ENCODE measurements around the gene DNAJB4. TPM values are rescaled to one million over a fixed set of nuclear protein-coding genes. Genes with fewer than 3 reads are reported as not detected.

Gene DNAJB4
- total and polyA plus RNA-seq, 2 of the 13 experiments (the other 11 are each of a cell fraction or from before 2014, with no cell fraction given) = 4.4 to 18.6 TPM

GRCh38 chr1:78005755-78006154, 1.0 kb downstream of the DNAJB4 start (continued):
- TF ChIP-seq TFDP1 (CRISPR knock-in tag; IDR thresholded peaks at IDR 0.05; ENCODE audit: borderline replicate concordance) = no peak
- TF ChIP-seq, protein P1, sequence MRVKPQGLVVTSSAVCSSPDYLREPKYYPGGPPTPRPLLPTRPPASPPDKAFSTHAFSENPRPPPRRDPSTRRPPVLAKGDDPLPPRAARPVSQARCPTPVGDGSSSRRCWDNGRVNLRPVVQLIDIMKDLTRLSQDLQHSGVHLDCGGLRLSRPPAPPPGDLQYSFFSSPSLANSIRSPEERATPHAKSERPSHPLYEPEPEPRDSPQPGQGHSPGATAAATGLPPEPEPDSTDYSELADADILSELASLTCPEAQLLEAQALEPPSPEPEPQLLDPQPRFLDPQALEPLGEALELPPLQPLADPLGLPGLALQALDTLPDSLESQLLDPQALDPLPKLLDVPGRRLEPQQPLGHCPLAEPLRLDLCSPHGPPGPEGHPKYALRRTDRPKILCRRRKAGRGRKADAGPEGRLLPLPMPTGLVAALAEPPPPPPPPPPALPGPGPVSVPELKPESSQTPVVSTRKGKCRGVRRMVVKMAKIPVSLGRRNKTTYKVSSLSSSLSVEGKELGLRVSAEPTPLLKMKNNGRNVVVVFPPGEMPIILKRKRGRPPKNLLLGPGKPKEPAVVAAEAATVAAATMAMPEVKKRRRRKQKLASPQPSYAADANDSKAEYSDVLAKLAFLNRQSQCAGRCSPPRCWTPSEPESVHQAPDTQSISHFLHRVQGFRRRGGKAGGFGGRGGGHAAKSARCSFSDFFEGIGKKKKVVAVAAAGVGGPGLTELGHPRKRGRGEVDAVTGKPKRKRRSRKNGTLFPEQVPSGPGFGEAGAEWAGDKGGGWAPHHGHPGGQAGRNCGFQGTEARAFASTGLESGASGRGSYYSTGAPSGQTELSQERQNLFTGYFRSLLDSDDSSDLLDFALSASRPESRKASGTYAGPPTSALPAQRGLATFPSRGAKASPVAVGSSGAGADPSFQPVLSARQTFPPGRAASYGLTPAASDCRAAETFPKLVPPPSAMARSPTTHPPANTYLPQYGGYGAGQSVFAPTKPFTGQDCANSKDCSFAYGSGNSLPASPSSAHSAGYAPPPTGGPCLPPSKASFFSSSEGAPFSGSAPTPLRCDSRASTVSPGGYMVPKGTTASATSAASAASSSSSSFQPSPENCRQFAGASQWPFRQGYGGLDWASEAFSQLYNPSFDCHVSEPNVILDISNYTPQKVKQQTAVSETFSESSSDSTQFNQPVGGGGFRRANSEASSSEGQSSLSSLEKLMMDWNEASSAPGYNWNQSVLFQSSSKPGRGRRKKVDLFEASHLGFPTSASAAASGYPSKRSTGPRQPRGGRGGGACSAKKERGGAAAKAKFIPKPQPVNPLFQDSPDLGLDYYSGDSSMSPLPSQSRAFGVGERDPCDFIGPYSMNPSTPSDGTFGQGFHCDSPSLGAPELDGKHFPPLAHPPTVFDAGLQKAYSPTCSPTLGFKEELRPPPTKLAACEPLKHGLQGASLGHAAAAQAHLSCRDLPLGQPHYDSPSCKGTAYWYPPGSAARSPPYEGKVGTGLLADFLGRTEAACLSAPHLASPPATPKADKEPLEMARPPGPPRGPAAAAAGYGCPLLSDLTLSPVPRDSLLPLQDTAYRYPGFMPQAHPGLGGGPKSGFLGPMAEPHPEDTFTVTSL (CRISPR knock-in tag; IDR thresholded peaks at IDR 0.05; ENCODE audit: borderline replicate concordance) = 0 out of 2 replicates have a peak, but pooled peaks have one; percentile 4
- TF ChIP-seq, protein P2, sequence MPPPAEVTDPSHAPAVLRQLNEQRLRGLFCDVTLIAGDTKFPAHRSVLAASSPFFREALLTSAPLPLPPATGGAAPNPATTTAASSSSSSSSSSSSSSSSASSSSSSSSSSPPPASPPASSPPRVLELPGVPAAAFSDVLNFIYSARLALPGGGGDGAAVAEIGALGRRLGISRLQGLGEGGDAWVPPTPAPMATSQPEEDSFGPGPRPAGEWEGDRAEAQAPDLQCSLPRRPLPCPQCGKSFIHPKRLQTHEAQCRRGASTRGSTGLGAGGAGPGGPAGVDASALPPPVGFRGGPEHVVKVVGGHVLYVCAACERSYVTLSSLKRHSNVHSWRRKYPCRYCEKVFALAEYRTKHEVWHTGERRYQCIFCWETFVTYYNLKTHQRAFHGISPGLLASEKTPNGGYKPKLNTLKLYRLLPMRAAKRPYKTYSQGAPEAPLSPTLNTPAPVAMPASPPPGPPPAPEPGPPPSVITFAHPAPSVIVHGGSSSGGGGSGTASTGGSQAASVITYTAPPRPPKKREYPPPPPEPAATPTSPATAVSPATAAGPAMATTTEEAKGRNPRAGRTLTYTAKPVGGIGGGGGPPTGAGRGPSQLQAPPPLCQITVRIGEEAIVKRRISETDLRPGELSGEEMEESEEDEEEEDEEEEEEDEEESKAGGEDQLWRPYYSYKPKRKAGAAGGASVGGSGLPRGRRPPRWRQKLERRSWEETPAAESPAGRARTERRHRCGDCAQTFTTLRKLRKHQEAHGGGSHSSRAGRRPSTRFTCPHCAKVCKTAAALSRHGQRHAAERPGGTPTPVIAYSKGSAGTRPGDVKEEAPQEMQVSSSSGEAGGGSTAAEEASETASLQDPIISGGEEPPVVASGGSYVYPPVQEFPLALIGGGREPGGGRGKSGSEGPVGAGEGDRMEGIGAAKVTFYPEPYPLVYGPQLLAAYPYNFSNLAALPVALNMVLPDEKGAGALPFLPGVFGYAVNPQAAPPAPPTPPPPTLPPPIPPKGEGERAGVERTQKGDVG (CRISPR knock-in tag; IDR thresholded peaks at IDR 0.05; ENCODE audit: borderline replicate concordance) = no peak
- TF ChIP-seq, protein P3, sequence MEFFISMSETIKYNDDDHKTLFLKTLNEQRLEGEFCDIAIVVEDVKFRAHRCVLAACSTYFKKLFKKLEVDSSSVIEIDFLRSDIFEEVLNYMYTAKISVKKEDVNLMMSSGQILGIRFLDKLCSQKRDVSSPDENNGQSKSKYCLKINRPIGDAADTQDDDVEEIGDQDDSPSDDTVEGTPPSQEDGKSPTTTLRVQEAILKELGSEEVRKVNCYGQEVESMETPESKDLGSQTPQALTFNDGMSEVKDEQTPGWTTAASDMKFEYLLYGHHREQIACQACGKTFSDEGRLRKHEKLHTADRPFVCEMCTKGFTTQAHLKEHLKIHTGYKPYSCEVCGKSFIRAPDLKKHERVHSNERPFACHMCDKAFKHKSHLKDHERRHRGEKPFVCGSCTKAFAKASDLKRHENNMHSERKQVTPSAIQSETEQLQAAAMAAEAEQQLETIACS (CRISPR knock-in tag; IDR thresholded peaks at IDR 0.05) = no peak
